C4-2B (cell line): ENCODE data around the gene CRB1.

ENCODE experiments used
- CTCF ChIP-seq: fragments of 450-650 bp; conservative IDR thresholded peaks from 2 replicates; pipeline ENCODE4 v1.5.1; 2017; ENCODE audit warnings: mild to moderate bottlenecking
- ZFX ChIP-seq: fragments of 450-650 bp; IDR thresholded peaks from 2 replicates; pipeline ENCODE4 v1.6.1; 2017

- TF ChIP-seq CTCF (no peak), ZFX (no peak)
Observed at GRCh38 chr1:197465528-197466327, 197.7 kb downstream of the CRB1 start.
